OCI-LY1 (cell line): ENCODE data around the gene CENPU.

Experiments
- H2AFZ ChIP-seq: fragments of 200-600 bp; sonication (generic), shearing (Covaris generic); 2 replicates; pipeline ENCODE4 v1.6.0; 2014; ENCODE audit warnings: antibody characterized with exemption, mild to moderate bottlenecking, low read length
- H3F3A ChIP-seq: fragments of 200-600 bp; sonication (generic), shearing (Covaris generic); 2 replicates; pipeline ENCODE4 v1.6.0; 2014; ENCODE audit warnings: mild to moderate bottlenecking, antibody characterized with exemption, low read length, moderate library complexity; ENCODE audit not compliant: insufficient read depth
- H3K27ac ChIP-seq: fragments of 200-600 bp; sonication (generic); 2 replicates; pipeline ENCODE4 v1.5.1; 2014; ENCODE audit warnings: low read length, mixed run types, mild to moderate bottlenecking, low read depth; ENCODE audit not compliant: poor library complexity, severe bottlenecking
- H3K27me3 ChIP-seq: fragments of 200-600 bp; sonication (generic); 2 replicates; pipeline ENCODE4 v1.6.0; 2014; ENCODE audit warnings: antibody characterized with exemption, mild to moderate bottlenecking, low read length, moderate library complexity; ENCODE audit not compliant: insufficient read depth
- H3K36me3 ChIP-seq: fragments of 200-600 bp; sonication (generic); 2 replicates; pipeline ENCODE4 v1.6.1; 2014; ENCODE audit warnings: mild to moderate bottlenecking, antibody characterized with exemption, low read length, moderate library complexity, mixed read lengths; ENCODE audit not compliant: insufficient read depth
- H3K4me1 ChIP-seq: fragments of 200-600 bp; sonication (generic); 2 replicates; pipeline ENCODE4 v1.5.1; 2014; ENCODE audit warnings: mild to moderate bottlenecking, low read length, moderate library complexity; ENCODE audit not compliant: insufficient read depth, severe bottlenecking
- H3K4me2 ChIP-seq: fragments of 200-600 bp; sonication (generic), shearing (Covaris generic); 2 replicates; pipeline ENCODE4 v1.6.1; 2014; ENCODE audit warnings: low read length
- H3K4me3 ChIP-seq: fragments of 200-600 bp; sonication (generic); 2 replicates; pipeline ENCODE4 v1.5.1; 2014; ENCODE audit warnings: low read length, low read depth, mild to moderate bottlenecking, mixed read lengths; ENCODE audit not compliant: poor library complexity, severe bottlenecking
- H3K79me2 ChIP-seq: fragments of 200-600 bp; shearing (Covaris generic); 2 replicates; pipeline ENCODE4 v1.6.1; 2016; ENCODE audit warnings: mixed run types, low read length, mixed read lengths; ENCODE audit not compliant: insufficient read depth
- H3K9ac ChIP-seq: fragments of 200-600 bp; sonication (generic), shearing (Covaris generic); 2 replicates; pipeline ENCODE4 v1.6.1; 2014; ENCODE audit warnings: mild to moderate bottlenecking, low read length, mixed read lengths
- H3K9me2 ChIP-seq: fragments of 200-600 bp; sonication (generic), shearing (Covaris generic); 2 replicates; pipeline ENCODE4 v1.6.1; 2014; ENCODE audit warnings: low read depth, mild to moderate bottlenecking, low read length, mixed read lengths
- H3K9me3 ChIP-seq: fragments of 200-600 bp; shearing (Covaris generic); 2 replicates; pipeline ENCODE4 v1.6.1; 2014; ENCODE audit warnings: low read length, mixed read lengths
- H4K20me1 ChIP-seq: fragments of 200-600 bp; sonication (generic), shearing (Covaris generic); 2 replicates; pipeline ENCODE4 v1.6.0; 2016; ENCODE audit warnings: mild to moderate bottlenecking, low read length; ENCODE audit not compliant: insufficient read depth
- EZH2 ChIP-seq: fragments of 200-600 bp; sonication (generic), shearing (Covaris generic); IDR thresholded peaks from 2 replicates; pipeline ENCODE4 v1.8.0; 2017; ENCODE audit warnings: borderline replicate concordance, mixed run types, mild to moderate bottlenecking, antibody characterized with exemption, low read length, moderate library complexity, mixed read lengths
- TF ChIP-seq, protein P1 (sequence below): fragments of 200-600 bp; sonication (generic), shearing (Covaris generic); IDR thresholded peaks from 2 replicates; pipeline ENCODE4 v1.5.1; 2017; ENCODE audit warnings: mild to moderate bottlenecking, antibody characterized with exemption, low read length, moderate library complexity, mixed read lengths

CENPU gene

DNA sequence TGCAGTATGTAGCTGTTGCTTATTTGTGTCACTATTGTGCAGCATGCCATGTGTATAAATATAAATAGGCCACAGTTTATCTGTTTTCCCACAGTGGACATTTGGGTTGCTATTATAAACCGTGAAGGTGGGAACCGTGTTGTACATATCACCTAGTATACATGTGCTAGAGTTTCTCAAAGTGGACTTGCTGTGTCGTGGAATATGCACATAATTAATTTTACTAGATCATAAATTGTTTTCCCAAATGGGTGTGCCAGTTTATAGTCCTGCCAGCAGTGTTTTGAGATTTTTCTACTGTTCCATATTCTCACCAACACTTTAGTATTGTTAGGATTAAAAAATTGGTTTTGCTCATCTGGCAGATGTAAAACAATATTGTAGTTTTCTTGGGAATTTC lies 45.9 kb downstream of the CENPU start:
- TF ChIP-seq, protein P1, sequence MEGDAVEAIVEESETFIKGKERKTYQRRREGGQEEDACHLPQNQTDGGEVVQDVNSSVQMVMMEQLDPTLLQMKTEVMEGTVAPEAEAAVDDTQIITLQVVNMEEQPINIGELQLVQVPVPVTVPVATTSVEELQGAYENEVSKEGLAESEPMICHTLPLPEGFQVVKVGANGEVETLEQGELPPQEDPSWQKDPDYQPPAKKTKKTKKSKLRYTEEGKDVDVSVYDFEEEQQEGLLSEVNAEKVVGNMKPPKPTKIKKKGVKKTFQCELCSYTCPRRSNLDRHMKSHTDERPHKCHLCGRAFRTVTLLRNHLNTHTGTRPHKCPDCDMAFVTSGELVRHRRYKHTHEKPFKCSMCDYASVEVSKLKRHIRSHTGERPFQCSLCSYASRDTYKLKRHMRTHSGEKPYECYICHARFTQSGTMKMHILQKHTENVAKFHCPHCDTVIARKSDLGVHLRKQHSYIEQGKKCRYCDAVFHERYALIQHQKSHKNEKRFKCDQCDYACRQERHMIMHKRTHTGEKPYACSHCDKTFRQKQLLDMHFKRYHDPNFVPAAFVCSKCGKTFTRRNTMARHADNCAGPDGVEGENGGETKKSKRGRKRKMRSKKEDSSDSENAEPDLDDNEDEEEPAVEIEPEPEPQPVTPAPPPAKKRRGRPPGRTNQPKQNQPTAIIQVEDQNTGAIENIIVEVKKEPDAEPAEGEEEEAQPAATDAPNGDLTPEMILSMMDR: no peak
- no peak for TF ChIP-seq EZH2
- H3K36me3 ChIP-seq: peaks cover 10% of the 10 kb centered on the region; the same call in 1 of the 2 replicates
- H3K27ac ChIP-seq: no peak overlapping the region
- H3K79me2 ChIP-seq: no peaks in the 10 kb centered on the region
- H3K4me3 ChIP-seq: no peak overlapping the region
- no peak overlapping the region for H2AFZ ChIP-seq
- no peaks in the 10 kb centered on the region for H3K9me3 ChIP-seq
- H3K4me2 ChIP-seq: no peak overlapping the region
- no peaks in the 10 kb centered on the region for H3F3A ChIP-seq
- no peaks in the 10 kb centered on the region for H3K9me2 ChIP-seq
- no peaks in the 10 kb centered on the region for H3K27me3 ChIP-seq
- no peaks in the 10 kb centered on the region for H4K20me1 ChIP-seq
- no peak overlapping the region for H3K9ac ChIP-seq
- peaks cover 7% of the 10 kb centered on the region for H3K4me1 ChIP-seq

DNA sequence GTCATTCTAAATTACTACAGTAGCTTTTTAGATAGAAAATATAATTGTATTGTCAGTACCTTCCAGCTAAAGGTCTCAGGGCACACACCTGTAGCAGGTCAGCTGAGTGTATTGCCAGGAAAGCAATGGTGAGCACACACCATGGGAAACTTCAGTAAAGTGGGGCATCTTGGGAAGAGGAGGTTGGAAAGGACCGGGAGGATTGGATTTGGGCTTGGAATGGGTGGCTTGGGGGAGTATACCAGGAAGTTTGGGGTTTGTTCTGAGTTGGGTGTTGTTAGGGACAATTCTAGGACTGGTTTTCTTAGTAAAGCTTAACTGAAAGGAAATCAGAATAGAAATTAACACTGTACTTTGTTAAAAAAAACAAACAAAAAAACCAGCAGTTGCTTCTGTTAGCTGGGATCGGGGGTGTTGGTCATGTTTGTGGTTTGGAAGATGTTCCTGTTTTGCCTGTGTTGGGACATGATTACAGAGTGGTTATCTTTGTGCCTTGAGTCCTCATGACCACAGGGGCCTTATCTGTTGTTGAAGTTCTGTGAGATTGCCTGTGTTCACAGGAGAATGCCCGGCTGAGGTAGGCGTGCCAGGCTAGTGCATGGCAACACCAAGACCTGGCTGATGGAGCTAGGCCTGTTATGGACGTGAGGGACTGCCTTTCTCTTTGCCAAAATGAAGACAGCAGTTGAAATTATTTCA lies 49.3 kb downstream of the CENPU start:
- no peaks in the 10 kb centered on the region for H3K27me3 ChIP-seq
- no peak overlapping the region for H3K27ac ChIP-seq
- H3F3A ChIP-seq: no peaks in the 10 kb centered on the region
- no peaks in the 10 kb centered on the region for H3K36me3 ChIP-seq
- H4K20me1 ChIP-seq: no peaks in the 10 kb centered on the region
- no peak overlapping the region for H3K4me2 ChIP-seq
- H3K4me3 ChIP-seq: no peak overlapping the region
- H3K4me1 ChIP-seq: peaks cover 7% of the 10 kb centered on the region
- no peaks in the 10 kb centered on the region for H3K79me2 ChIP-seq
- no peak overlapping the region for H2AFZ ChIP-seq
- no peak overlapping the region for H3K9ac ChIP-seq
- no peaks in the 10 kb centered on the region for H3K9me2 ChIP-seq
- TF ChIP-seq EZH2: no peak
- TF ChIP-seq, protein P1: no peak
- no peaks in the 10 kb centered on the region for H3K9me3 ChIP-seq

DNA sequence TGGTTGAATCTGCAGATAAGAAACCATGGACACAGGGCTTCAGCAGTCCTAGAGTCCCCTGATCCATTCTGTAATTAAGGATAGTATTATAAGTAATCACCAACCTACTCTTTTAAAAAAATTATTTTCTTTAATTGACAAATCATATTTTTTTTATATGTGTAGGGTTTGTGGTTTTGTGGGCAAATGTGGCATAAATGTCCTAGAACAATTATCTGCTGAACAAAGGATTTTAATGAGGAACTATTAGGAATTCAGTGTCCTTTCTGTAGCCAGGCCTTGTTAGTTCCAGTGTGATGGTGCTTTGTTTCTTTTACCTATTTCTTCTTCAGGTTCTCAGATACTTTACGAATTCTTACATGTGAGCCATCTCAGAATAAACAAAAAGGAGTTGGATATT lies 52.0 kb downstream of the CENPU start:
- TF ChIP-seq, protein P1: no peak
- TF ChIP-seq EZH2: no peak
- no peaks in the 10 kb centered on the region; the same call in 1 of the 2 replicates for H3K36me3 ChIP-seq
- H3K9me2 ChIP-seq: no peaks in the 10 kb centered on the region
- no peaks in the 10 kb centered on the region for H3K4me1 ChIP-seq
- H3F3A ChIP-seq: no peaks in the 10 kb centered on the region
- no peak overlapping the region for H3K27ac ChIP-seq
- H3K27me3 ChIP-seq: no peaks in the 10 kb centered on the region
- H2AFZ ChIP-seq: no peak overlapping the region
- H3K9ac ChIP-seq: no peak overlapping the region
- H3K4me2 ChIP-seq: no peak overlapping the region
- no peak overlapping the region for H3K4me3 ChIP-seq
- no peaks in the 10 kb centered on the region for H3K9me3 ChIP-seq
- no peaks in the 10 kb centered on the region for H3K79me2 ChIP-seq
- H4K20me1 ChIP-seq: no peaks in the 10 kb centered on the region
